HFFc6 (cell line): ENCODE results near the gene FYTTD1. TPM values are rescaled to one million over a fixed set of nuclear protein-coding genes. Genes with fewer than 3 reads are reported as not detected.
A peak's percentile ranks its signal among the peaks of the same experiment; 100 is the strongest.

Source experiments
- DNase-seq: peaks from one replicate; pipeline ENCODE4 v3.0.0-alpha.2; 2018
- H3K27ac Mint-ChIP-seq: 2 replicates; pipeline ENCODE4 v1.8.0; 2020; ENCODE audit warnings: mild to moderate bottlenecking, mixed read lengths
- H3K27me3 Mint-ChIP-seq: 2 replicates; pipeline ENCODE4 v1.8.0; 2021; ENCODE audit warnings: mild to moderate bottlenecking, moderate library complexity, mixed read lengths; ENCODE audit not compliant: insufficient read depth
- H3K36me3 Mint-ChIP-seq: 2 replicates; pipeline ENCODE4 v1.8.0; 2021; ENCODE audit warnings: low read depth, mixed read lengths
- H3K4me1 Mint-ChIP-seq: 2 replicates; pipeline ENCODE4 v1.8.0; 2020; ENCODE audit warnings: low read depth, mixed read lengths
- H3K4me3 Mint-ChIP-seq: 2 replicates; pipeline ENCODE4 v1.8.0; 2020; ENCODE audit warnings: mild to moderate bottlenecking, moderate library complexity, mixed read lengths
- H3K9me3 Mint-ChIP-seq: 2 replicates; pipeline ENCODE4 v1.8.0; 2020; ENCODE audit warnings: mild to moderate bottlenecking, mixed read lengths
- CTCF ChIP-seq: fragments of 200-600 bp; sonication (generic); IDR thresholded peaks from 2 replicates; pipeline ENCODE4 v1.5.0; 2021; ENCODE audit warnings: antibody characterized with exemption, mild to moderate bottlenecking
- total RNA-seq, 6 experiments: library from RNA; stranded (reverse); fragmentation: NEBNext Ultra II Directional; extraction: Animal tissue kit (Norgen Biotek cat#: 25700); gene quantifications; 2 replicates in 1 of 6; 3 replicates in 5 of 6; pipeline ENCODE4 v1.2.3, GENCODE V29; 2021

FYTTD1 gene
- total RNA-seq, 6 experiments from 2014 or later, result 53.3 to 71.7 (median 60.9) TPM

- TF ChIP-seq CTCF, result no peak
- peak overlapping the region; percentile 99 for H3K27ac Mint-ChIP-seq
- H3K36me3 Mint-ChIP-seq, result peaks cover 27% of the 10 kb centered on the region
- DNase-seq, result peak; percentile 95
- peaks cover 50% of the 10 kb centered on the region for H3K4me1 Mint-ChIP-seq
- H3K4me3 Mint-ChIP-seq, result peak overlapping the region; percentile 88
- no peaks in the 10 kb centered on the region for H3K9me3 Mint-ChIP-seq
- H3K27me3 Mint-ChIP-seq, result no peaks in the 10 kb centered on the region
Observed at GRCh38 chr3:197711973-197712707, 37.5 kb upstream of the FYTTD1 start.

DNA sequence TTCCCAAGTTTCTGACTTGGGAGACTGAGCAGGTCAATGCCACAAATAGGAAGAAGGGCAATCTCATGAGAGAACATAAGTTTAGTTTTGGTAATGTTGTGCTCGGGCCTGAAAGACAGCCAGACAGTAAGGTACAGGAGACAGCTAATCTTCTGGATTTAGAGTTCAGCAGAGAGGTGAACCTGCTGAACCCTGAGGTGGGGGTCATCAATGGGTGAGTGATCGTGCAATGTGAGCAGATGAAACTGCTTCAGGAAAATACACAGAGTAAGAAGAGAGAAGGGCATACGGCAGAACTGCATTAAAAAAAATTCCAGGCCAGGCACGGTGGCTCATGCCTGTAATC is 36.2 kb upstream of the FYTTD1 start:
- no peak for TF ChIP-seq CTCF
- peak overlapping the region; percentile 99 for H3K27ac Mint-ChIP-seq
- no peaks in the 10 kb centered on the region; the same call in 1 of the 2 replicates for H3K27me3 Mint-ChIP-seq
- peaks cover 38% of the 10 kb centered on the region for H3K36me3 Mint-ChIP-seq
- no peaks in the 10 kb centered on the region for H3K9me3 Mint-ChIP-seq
- peak overlapping the region; percentile 88 for H3K4me3 Mint-ChIP-seq
- H3K4me1 Mint-ChIP-seq, result peaks cover 56% of the 10 kb centered on the region
- DNase-seq, result no peak

DNA sequence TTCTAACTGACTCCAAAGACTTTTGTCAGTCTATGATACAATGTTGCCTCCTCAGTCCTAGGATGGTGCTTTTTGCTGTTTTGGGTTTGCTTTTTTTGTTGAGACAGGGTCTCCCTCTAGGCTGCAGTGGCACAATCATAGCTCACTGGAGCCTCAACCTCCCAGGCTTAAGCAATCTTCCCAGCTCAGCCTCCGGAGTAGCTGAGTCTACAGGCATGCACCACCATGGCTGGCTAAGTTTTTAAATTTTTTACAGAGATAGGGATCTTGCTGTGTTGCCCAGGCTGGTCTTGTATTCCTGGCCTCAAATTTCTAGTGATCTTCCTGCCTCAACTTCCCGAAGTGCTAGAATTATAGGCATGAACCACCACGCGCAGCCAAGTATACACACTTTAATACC is 35.4 kb upstream of the FYTTD1 start:
- peaks cover 42% of the 10 kb centered on the region for H3K36me3 Mint-ChIP-seq
- no peaks in the 10 kb centered on the region; the same call in 1 of the 2 replicates for H3K27me3 Mint-ChIP-seq
- no peak for TF ChIP-seq CTCF
- H3K4me3 Mint-ChIP-seq, result no peak overlapping the region
- peak overlapping the region; percentile 56 for H3K27ac Mint-ChIP-seq
- no peaks in the 10 kb centered on the region for H3K9me3 Mint-ChIP-seq
- no peak for DNase-seq
- peaks cover 64% of the 10 kb centered on the region for H3K4me1 Mint-ChIP-seq

- H3K4me1 Mint-ChIP-seq, result peaks cover 43% of the 10 kb centered on the region
- DNase-seq, result peak; percentile 89
- H3K9me3 Mint-ChIP-seq, result peaks cover 9% of the 10 kb centered on the region; the same call in 1 of the 2 replicates
- no peaks in the 10 kb centered on the region; the same call in 1 of the 2 replicates for H3K27me3 Mint-ChIP-seq
- H3K4me3 Mint-ChIP-seq, result 0 out of 2 replicates have a peak overlapping the region, but pooled peaks have one; percentile 34
- no peak for TF ChIP-seq CTCF
- H3K27ac Mint-ChIP-seq, result peak overlapping the region; percentile 96
- H3K36me3 Mint-ChIP-seq, result peaks cover 51% of the 10 kb centered on the region
Observed at GRCh38 chr3:197718891-197719290, 30.8 kb upstream of the FYTTD1 start.

DNA sequence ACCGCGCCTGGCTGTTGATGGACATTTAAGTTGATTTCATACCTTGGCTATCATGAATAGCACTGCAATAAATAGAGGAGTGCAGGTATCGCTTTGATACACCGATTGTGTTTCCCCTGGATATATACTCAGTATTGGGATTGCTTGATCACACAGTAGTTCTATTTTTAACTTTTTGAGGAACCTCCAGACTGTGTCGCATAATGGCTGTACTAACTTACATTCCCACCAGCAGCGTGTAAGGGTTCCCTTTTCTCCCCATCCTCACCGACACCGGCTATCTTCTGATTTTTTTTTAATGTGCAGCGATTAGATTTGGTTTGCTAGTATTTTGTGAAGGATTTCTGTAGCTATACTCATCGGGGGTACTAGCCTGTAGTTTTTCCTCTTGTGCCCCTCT is 29.0 kb upstream of the FYTTD1 start:
- no peak for TF ChIP-seq CTCF
- H3K4me3 Mint-ChIP-seq, result no peak overlapping the region
- H3K4me1 Mint-ChIP-seq, result peaks cover 31% of the 10 kb centered on the region
- H3K27me3 Mint-ChIP-seq, result no peaks in the 10 kb centered on the region; the same call in 1 of the 2 replicates
- no peak overlapping the region for H3K27ac Mint-ChIP-seq
- DNase-seq, result no peak
- peaks cover 42% of the 10 kb centered on the region for H3K36me3 Mint-ChIP-seq
- H3K9me3 Mint-ChIP-seq, result peaks cover 9% of the 10 kb centered on the region; the same call in 1 of the 2 replicates
